DND-41 (cell line): Measurements from ENCODE around the gene GRAMD1A.

ENCODE experiments used
- ATAC-seq: fragments of 200-7000 bp; cut with Tn5 transposase; 3 replicates; pipeline ENCODE4 v1.9.1; 2021; ENCODE audit warnings: low read depth; ENCODE audit not compliant: insufficient read depth
- DNase-seq: peaks from one replicate; pipeline ENCODE4 v3.0.0-alpha.2; 2020
- H2AFZ ChIP-seq: 2 replicates; pipeline ENCODE4 v1.6.0; 2012; ENCODE audit warnings: low read depth, low read length
- H3K27ac ChIP-seq: 2 replicates; pipeline ENCODE4 v1.5.1; 2012; ENCODE audit warnings: low read length, inconsistent platforms
- H3K27me3 ChIP-seq: fragments of 200-600 bp; sonication (generic); 2 replicates; pipeline ENCODE4 v1.6.0; 2012; ENCODE audit warnings: low read length, mild to moderate bottlenecking, inconsistent platforms; ENCODE audit not compliant: insufficient read depth, poor library complexity
- H3K36me3 ChIP-seq: 2 replicates; pipeline ENCODE4 v1.5.1; 2012; ENCODE audit warnings: low read length, inconsistent platforms; ENCODE audit not compliant: insufficient read depth
- H3K4me1 ChIP-seq: 2 replicates; pipeline ENCODE4 v1.5.1; 2012; ENCODE audit warnings: mild to moderate bottlenecking, low read length; ENCODE audit not compliant: insufficient read depth
- H3K4me2 ChIP-seq: 2 replicates; pipeline ENCODE4 v1.6.0; 2012; ENCODE audit warnings: mild to moderate bottlenecking, moderate library complexity, low read length, inconsistent platforms; ENCODE audit not compliant: insufficient read depth
- H3K4me3 ChIP-seq, 2 experiments: fragments of 200-600 bp in 1 of 2; shearing (Covaris generic) in 1 of 2; 2 replicates each; pipeline ENCODE4 v1.5.1; 2012 to 2016; ENCODE audit warnings: inconsistent platforms in 2 of 2, low read length in 2 of 2, mild to moderate bottlenecking in 2 of 2, low read depth in 1 of 2, moderate library complexity in 1 of 2
- H3K79me2 ChIP-seq: 2 replicates; pipeline ENCODE4 v1.6.0; 2012; ENCODE audit warnings: low read length, inconsistent platforms; ENCODE audit not compliant: insufficient read depth
- H3K9ac ChIP-seq: 2 replicates; pipeline ENCODE4 v1.6.0; 2012; ENCODE audit warnings: low read depth, mild to moderate bottlenecking, inconsistent platforms, low read length, moderate library complexity
- H3K9me3 ChIP-seq: 2 replicates; pipeline ENCODE4 v1.5.1; 2012; ENCODE audit warnings: low read length, moderate library complexity, mild to moderate bottlenecking, inconsistent platforms; ENCODE audit not compliant: insufficient read depth, severe bottlenecking
- H4K20me1 ChIP-seq: 2 replicates; pipeline ENCODE4 v1.6.0; 2012; ENCODE audit warnings: low read length; ENCODE audit not compliant: insufficient read depth
- EZH2 ChIP-seq: IDR thresholded peaks from 3 replicates; pipeline ENCODE4 v1.6.1; 2012; ENCODE audit warnings: borderline replicate concordance, low read depth, mild to moderate bottlenecking, moderate library complexity, low read length, inconsistent platforms; ENCODE audit not compliant: severe bottlenecking
- TF ChIP-seq, protein P1 (sequence below): IDR thresholded peaks from 2 replicates; pipeline ENCODE4 v1.5.1; 2012; ENCODE audit warnings: borderline replicate concordance, low read length, moderate library complexity, mild to moderate bottlenecking; ENCODE audit not compliant: poor library complexity, severe bottlenecking; ENCODE audit errors: extremely low read depth

The GRAMD1A gene

DNA sequence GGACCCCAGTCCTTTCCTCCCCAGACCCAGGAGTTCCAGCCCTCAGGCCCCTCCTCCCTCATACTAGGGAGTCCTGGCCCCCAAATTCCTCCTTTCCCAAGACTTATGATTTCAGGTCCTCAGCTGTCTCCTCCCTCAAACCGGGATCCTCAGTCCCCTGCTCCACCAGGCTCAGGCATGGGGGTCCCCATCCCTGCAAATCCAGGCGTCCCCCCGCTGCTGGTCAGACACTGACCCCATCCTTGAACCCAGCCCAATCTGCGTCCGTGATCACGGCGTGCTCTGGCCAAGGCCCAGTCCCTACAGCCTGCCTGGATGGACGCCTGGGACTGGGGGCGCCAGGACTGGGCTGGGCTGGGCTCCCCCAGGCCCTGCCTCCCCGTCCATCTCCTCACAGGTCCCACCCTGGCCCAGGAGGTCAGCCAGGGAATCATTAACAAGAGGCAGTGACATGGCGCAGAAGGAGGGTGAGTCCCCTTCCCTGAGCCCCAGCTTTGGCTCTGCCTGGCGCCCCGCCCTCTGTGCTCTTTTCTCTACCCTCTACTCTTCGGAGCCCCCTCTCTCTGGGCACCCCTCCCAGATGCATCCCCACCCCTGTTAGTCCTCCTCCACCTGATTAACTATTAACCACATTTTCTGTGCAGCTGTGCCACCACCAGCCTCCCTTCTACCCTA, 42.1 kb downstream of the GRAMD1A start:
- no peak overlapping the region for H3K4me2 ChIP-seq
- H3K27me3 ChIP-seq = no peaks in the 10 kb centered on the region
- no peak overlapping the region for H3K9ac ChIP-seq
- TF ChIP-seq, protein P1, sequence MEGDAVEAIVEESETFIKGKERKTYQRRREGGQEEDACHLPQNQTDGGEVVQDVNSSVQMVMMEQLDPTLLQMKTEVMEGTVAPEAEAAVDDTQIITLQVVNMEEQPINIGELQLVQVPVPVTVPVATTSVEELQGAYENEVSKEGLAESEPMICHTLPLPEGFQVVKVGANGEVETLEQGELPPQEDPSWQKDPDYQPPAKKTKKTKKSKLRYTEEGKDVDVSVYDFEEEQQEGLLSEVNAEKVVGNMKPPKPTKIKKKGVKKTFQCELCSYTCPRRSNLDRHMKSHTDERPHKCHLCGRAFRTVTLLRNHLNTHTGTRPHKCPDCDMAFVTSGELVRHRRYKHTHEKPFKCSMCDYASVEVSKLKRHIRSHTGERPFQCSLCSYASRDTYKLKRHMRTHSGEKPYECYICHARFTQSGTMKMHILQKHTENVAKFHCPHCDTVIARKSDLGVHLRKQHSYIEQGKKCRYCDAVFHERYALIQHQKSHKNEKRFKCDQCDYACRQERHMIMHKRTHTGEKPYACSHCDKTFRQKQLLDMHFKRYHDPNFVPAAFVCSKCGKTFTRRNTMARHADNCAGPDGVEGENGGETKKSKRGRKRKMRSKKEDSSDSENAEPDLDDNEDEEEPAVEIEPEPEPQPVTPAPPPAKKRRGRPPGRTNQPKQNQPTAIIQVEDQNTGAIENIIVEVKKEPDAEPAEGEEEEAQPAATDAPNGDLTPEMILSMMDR = no peak
- no peak overlapping the region for H2AFZ ChIP-seq
- no peaks in the 10 kb centered on the region for H3K36me3 ChIP-seq
- H3K9me3 ChIP-seq = no peaks in the 10 kb centered on the region
- DNase-seq (no peak), ATAC-seq (no peak)
- no peaks in the 10 kb centered on the region; the same call in 1 of the 2 replicates for H4K20me1 ChIP-seq
- H3K79me2 ChIP-seq = no peaks in the 10 kb centered on the region
- H3K27ac ChIP-seq = no peak overlapping the region
- no peak overlapping the region for H3K4me3 ChIP-seq
- H3K4me1 ChIP-seq = no peaks in the 10 kb centered on the region

DNA sequence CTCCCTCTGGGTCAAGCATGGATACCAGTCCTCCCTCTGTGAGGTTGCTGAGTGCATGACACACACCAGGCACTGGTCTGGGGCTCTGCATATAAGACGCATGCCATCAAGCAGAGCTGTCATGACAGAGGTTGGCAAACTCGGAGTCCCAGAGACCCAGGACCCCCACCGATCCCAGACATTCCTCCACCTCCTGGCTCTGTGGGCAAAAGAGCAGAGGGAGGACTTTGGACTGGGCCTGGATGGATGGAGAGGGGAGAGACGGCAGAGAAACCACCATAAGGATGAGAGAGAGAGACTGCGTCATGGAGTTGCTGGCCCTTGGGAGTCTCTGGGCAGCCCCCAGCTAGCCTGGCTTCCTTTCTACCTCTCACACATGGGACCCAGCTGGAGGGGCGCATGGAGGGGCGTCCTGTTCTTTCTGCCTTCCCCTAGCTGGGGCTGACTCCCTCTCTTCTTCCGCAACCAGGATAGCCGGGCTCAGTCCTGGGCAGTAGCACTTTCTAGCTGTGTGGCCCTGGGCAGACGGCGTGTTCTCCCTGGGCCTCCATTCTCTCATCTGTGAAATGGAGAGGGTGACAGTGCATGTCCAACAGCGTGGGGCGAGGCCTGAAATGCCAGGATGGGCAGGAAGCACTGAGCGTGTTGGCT, 43.0 kb downstream of the GRAMD1A start:
- DNase-seq (no peak), ATAC-seq (no peak)
- H3K27me3 ChIP-seq = no peaks in the 10 kb centered on the region
- H2AFZ ChIP-seq = no peak overlapping the region
- H3K4me1 ChIP-seq = no peaks in the 10 kb centered on the region
- H3K79me2 ChIP-seq = no peaks in the 10 kb centered on the region
- H3K9me3 ChIP-seq = no peaks in the 10 kb centered on the region
- no peak overlapping the region for H3K9ac ChIP-seq
- TF ChIP-seq, protein P1 = no peak
- TF ChIP-seq EZH2 = no peak
- H3K27ac ChIP-seq = no peak overlapping the region
- H3K4me2 ChIP-seq = no peak overlapping the region
- no peak overlapping the region for H3K4me3 ChIP-seq
- H3K36me3 ChIP-seq = no peaks in the 10 kb centered on the region
- H4K20me1 ChIP-seq = no peaks in the 10 kb centered on the region; the same call in 1 of the 2 replicates

DNA sequence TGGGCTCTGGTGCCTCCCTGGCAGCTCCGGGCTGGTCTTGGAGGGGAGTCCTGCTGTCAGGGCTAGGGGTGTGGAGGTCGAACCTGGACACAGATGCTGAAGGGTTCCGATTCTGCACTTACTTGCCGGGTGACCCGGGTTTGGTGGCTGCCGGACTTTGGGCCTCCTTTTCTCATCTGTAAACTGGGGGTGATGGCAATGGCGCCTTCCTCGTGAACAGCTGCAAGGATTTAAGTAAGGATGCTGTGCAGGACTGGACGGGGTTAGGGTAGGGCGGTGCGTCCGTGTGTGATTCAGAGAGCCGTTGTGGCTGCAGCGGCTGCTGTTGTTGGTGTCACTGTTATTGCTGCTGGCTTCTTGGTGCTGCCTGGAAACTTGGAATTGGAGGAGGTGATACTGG, 43.8 kb downstream of the GRAMD1A start:
- Histone ChIP-seq H3K9ac (no peak overlapping the region), H3K4me2 (no peak overlapping the region), H3K27me3 (no peaks in the 10 kb centered on the region), H3K4me3 (no peak overlapping the region), H4K20me1 (no peaks in the 10 kb centered on the region; the same call in 1 of the 2 replicates), H3K9me3 (no peaks in the 10 kb centered on the region), H2AFZ (no peak overlapping the region), H3K36me3 (no peaks in the 10 kb centered on the region), H3K4me1 (no peaks in the 10 kb centered on the region), H3K79me2 (no peaks in the 10 kb centered on the region), H3K27ac (no peak overlapping the region)
- no peak for TF ChIP-seq EZH2
- TF ChIP-seq, protein P1 = no peak
- no peak for DNase-seq
- no peak for ATAC-seq
